Activated gamma-delta T cell (primary cell): ENCODE measurements around the gene AKAP17A.
"Not testable (repeated sequence)": the region's sequence is repeated elsewhere in the genome, so short reads cannot be mapped to it uniquely, and the experiment has no call there.

Experiments used
- DNase-seq: peaks from one replicate; lab custom pipeline; 2025; lab: John Stamatoyannopoulos, UW
- total RNA-seq, 2 donors: gene quantifications; one replicate each; lab custom pipeline; 2026; lab: John Stamatoyannopoulos, UW

AKAP17A gene, protein sequence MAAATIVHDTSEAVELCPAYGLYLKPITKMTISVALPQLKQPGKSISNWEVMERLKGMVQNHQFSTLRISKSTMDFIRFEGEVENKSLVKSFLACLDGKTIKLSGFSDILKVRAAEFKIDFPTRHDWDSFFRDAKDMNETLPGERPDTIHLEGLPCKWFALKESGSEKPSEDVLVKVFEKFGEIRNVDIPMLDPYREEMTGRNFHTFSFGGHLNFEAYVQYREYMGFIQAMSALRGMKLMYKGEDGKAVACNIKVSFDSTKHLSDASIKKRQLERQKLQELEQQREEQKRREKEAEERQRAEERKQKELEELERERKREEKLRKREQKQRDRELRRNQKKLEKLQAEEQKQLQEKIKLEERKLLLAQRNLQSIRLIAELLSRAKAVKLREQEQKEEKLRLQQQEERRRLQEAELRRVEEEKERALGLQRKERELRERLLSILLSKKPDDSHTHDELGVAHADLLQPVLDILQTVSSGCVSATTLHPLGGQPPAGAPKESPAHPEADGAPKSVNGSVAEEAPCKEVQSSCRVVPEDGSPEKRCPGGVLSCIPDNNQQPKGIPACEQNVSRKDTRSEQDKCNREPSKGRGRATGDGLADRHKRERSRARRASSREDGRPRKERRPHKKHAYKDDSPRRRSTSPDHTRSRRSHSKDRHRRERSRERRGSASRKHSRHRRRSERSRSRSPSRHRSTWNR
- 264 to 306 reads per million in 2 donors for total RNA-seq

DNA sequence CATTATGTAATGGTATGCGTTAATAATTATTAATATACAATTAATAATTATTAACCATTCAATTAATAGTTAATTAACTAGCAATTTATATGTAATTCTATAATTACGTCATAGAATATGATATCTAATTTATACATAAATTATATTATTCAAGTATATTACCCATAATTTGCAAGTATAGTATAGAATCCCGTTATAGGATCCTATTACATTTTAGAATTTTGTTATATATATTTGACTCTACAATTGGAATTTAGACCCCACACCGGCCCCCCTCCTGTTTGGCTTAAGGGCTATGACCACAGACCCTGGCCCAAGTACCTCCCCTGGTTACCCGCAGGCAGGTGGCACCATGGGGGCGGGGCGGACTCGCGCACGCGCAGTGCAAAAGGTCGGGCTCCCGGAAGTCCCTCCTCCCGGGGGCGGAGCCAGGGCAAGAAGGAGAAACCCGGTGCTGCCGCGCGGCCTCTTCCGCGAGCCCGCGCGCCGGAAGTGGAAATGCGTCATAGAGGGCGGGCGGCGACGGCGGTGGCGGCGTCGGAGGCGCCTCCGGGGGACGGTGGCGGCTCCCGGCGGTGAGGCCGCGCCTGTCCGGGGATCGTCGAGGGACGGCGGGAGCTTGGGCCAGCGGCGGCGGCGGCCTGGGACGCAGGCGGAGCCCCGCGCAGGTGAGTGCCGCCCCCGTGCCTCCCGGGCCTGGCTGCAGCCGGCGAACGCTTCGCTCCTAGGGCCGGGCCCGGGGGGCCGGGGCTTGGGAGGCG lies at the start of gene AKAP17A:
AKAP17A (plus strand) TSS at position 503 of the 761 bp plus-strand sequence. CDS start 1,859 bp downstream, outside the sequence.
- peak; percentile 88 for DNase-seq

DNA sequence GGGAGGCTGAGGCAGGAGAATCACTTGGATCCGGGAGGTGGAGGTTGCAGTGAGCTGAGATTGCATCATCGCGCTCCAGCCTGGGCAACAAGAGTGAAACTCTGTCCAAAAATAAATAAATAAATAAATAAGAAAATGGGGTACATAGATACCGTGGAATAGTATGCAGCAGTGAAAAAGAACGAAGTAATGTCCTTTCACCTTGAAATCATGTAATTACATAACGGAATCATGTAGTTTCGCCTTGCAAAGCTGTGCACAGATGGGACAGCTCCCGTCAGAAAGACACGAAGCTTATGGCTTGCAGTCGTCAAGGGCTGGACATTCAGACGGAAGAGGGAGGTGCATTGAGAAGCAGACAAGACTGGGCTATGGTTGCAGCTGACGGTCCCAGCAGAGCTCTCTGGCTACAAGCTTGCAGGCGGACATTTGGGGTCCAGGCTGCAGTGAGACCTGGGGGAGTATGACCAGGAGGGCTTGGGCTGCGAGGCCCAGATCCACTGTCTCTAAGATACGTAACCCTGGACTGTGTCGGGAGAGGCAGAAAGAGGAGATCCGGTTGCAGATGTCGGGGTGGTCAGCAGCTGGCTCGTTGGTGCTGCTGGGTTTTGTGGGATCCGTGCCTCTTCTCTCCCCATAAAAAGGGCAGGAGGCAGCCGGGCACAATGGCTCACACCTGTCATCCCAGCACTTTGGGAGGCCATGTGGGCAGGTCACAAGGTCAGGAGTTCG lies 48.2 kb upstream of the AKAP17A start:
- DNase-seq, result no peak

DNA sequence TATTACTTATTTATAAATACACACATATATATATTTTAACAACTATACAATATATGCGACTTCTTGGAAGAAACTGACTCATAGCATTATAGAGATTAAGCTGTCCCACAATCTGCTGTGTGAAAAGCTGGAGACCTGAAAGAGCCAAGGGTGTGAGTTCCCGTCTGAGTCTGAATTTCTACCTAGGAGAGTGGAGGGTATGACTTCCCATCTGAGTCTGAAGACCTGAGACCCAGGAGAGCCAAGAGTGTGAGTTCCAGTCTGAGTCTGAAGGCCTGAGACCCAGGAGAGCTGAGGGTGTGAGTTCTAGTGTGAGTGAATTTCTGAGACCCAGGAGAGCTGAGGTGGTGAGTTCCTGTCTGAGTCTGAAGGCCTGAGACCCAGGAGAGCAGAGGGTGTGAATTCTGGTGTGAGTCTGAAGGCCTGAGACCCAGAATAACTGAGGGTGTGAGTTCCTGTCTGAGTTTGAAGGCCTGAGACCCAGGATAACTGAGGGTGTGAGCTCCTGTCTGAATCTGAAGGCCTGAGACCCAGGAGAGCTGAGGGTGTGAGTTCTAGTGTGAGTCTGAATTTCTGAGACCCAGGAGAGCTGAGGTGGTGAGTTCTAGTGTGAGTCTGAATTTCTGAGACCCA lies 45.5 kb upstream of the AKAP17A start:
- DNase-seq, result no peak

DNA sequence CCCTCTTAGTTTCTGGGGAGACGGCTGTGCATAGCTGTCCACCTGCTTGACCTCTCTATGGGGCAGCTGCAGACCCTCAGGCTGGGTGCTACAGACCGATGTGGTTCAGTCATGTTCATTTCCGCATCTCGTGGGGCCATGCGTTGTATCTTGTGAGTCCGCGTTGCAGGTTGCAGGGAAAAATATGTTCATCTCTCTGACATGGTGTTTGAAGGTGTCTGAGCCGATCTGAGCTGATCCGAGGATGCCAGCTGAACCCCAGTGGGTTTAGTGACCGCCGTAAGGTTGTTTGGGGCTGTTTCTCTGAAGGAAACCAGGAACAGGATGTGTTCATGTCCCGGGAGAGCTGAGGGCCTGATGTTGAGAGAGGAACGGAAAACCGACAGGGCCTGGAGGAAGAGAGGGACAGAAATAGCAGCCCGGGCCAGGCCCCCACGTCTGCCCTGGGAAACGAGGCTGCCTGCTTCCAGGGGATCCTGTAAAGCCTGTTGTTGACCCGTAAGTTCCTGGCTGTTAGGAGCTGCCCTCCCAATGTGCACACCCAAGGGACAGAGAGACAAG lies 44.6 kb upstream of the AKAP17A start:
- DNase-seq, result no peak

DNA sequence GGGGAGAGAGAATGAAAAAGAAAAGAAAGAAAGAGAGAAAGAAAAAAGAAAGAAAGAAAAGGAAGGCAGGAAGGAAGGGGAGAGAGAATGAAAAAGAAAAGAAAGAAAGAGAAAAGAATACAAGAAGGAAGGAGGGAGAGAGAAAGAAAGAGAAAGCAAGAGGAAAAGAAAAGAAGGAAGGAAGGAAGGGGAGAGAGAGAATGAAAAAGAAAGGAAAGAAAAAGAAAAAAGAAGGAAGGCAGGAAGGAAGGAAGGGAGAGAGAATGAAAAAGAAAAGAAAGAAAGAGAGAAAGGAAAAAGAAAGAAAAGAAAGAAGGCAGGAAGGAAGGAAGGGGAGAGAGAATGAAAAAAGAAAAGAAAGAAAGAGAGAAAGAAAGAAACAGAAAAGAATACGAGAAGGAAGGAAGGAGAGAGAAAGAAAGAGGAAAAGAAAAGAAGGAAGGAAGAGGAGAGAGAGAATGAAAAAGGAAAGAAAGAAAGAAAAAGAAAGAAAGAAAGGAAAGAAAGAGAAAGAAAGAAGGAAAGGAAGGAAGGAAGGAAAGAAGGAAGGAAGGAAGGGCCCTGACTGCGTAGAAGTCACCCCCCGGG lies 39.4 kb upstream of the AKAP17A start:
- DNase-seq, result no peak

DNA sequence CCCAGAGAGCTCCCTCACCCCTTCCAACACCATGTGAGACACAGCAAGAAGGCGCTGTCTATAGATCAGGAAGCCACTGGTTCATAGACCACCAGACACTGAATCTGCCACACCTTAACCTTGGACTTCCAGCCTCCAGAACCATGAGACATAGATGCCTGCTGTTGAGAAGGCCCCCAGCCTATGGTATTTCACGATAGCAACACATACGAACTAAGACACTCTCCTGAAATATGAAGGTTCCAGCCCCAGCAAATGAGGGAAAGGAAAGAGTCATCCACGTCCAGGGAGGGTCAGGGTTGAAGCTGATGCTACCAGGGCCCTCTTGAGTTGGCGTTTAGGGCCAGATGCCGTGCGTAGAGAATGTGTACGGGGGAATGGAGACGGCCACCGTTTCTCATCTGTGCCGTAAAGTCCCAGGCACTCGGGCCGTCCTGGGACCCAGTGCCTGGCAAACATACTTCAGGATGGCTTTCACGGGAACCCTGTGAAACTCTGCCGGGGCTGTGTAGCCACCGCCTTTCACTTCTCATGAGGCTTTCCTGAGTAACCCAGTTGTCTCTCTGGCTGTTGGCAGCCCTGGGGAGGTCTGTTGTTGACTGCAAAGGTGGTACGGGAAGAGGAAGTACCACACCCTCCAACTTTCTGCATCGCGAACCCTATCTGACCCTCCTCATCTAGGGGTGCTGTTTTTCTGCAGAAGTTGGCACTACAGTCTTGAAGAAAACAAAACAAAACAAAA lies 36.8 kb upstream of the AKAP17A start:
- no peak for DNase-seq

DNA sequence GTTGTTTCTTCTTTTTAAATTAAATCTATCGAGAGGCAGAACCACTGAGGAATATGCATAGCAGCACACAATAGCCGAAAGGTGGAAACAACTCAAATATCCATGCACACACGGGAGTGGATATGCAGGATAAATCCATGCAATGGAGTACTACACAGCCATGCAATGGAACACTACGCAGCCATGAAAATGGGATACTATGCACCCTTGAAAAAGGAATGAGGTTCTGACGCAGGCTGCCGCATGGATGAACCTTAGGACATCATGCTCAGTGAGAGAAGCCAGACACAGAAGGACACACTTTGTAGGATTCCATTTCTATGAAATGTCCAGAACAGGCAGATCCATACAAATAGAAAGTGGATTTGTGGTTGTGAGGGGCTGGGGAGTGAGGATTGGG lies 36.0 kb upstream of the AKAP17A start:
- DNase-seq, result no peak

DNA sequence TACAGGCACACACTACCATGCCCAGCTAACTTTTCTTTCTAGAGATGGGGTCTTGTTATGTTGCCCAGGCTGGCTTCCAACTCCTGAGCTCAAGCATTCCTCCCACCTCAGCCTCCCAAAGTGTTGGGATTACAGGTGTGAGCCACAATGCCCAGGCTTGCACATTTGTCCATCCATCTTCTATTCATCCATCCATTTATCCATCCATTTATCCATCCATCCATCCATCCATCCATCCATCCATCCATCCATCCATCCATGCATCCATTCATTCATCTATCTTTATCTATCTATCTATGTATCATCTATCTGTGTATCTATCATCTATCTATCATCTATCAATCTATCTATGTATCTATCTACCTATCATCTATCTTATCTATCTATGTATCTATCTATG lies 34.0 kb upstream of the AKAP17A start:
- not testable (repeated sequence) for DNase-seq

DNA sequence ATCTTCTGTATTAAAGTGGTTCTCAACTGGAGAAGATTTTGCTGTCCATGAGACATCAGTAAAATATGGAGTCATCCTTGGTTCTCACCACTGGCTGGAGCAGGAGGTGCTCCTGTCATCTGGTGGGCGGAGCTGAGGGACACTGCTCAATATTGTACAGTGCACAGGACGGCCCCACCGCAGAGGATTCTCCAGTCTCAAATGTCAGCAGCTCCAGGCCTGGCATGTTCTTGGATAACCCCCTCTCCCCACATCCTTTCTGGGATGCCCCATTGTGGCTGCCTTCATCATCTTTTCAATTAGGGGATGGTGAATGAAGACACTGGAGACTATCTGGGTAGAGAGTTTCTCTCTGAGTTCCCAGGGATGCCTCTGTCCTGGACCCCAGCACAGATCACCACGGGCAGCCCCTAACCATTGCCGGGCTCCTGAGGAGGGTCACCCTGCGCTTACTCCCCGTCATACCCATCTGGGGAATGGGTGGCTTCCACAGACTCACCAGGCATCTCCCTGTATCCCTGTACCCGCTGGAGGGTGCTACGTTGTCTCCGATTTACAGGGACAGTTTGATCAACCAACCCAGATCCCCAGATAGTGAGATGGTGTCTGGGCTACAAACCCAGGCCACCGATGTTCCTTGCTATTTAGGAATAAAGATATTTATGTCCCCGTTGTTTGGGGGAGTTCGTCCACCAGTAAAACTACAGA lies 32.5 kb upstream of the AKAP17A start:
- no peak for DNase-seq

DNA sequence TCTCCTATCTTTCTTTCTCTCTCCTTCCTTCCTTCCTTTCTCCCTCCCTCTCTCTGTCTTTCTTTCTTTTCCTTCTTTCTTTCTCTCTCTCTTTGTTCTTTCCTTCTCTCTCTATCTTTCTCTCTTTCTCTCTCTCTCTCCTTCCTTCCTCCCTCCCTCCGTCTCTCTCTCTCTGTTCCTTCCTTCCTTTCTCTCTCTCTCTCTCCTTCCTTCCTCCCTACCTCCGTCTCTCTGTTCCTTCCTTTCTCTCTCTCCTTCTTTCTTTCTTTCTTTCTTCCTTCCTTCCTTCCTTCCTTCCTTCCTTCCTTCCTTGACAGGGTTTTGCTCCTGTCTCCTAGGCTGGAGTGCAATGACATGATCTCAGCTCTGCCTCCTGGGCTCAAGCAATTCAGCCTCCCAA lies 30.2 kb upstream of the AKAP17A start:
- no peak for DNase-seq

DNA sequence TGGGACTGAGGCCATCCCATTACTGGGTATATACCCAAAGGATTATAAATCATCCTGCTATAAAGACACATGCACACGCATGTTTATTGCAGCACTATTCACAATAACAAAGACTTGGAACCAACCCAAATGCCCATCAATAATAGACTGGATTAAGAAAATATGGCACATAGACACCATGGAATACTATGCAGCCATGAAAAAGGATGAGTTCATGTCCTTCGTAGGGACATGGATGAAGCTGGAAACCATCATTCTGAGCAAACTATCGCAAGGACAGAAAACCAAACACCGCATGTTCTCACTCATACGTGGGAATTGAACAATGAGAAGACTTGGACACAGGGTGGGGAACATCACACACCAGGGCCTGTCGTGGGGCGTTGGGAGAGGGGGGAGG lies 27.3 kb upstream of the AKAP17A start:
- not testable (repeated sequence) for DNase-seq

DNA sequence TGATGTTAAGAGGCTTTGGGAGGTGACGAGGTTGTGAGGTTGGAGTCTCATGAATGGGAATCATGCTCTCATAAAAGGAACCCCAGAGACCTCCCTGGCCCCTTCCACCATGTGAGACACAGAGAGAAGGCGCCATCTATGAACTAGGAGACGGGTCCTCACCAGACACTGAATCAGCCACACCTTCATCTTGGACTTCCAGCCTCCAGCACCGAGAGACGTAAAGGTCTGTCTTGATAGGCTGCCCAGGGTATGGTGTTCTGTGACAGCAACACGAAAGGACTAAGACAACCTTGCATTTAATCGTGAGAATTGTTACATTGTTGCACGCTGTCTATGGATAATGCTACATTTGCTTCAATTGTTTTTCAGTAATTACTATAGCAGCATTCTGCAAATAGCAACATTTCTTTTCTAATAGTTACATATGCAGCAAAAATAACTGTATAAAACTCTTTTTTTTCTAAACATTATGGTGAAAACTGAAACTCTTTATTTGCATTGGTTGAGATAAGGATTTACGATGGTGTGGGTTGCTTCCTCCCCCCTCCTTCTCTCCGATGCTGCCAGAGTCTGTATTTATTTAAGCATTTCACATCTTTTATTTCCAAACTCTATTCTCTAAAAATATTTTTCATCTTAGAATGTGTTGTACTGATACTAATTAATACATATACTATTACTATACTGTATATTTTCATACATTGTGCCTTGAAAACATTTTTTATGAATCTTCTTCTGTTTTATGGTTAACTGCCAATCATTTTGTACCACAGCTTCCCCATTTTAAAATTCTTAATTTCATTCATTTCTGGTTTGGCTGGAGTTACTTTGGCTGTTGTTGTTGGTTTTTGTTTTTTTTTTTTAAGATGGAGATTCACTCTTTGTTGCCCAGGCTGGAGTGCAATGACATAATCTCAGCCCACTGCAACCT lies 26.4 kb upstream of the AKAP17A start:
- no peak for DNase-seq

DNA sequence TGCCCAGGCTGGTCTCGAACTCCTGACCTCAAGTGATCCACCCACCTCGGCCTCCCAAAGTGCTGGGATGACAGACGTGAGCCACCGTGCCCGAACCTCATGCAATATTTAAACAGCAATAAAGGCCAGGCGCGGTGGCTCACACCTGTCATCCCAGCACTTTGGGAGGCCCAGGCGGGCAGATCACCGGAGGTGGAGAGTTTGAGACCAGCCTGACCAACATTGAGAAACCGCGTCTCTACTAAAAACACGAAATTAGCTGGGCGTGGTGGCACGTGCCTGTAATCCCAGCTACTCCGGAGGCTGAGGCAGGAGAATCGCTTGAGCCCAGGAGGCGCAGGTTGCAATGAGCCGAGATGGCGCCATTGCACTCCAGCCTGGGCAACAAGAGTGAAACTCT lies 17.2 kb upstream of the AKAP17A start:
- DNase-seq, result not testable (repeated sequence)

DNA sequence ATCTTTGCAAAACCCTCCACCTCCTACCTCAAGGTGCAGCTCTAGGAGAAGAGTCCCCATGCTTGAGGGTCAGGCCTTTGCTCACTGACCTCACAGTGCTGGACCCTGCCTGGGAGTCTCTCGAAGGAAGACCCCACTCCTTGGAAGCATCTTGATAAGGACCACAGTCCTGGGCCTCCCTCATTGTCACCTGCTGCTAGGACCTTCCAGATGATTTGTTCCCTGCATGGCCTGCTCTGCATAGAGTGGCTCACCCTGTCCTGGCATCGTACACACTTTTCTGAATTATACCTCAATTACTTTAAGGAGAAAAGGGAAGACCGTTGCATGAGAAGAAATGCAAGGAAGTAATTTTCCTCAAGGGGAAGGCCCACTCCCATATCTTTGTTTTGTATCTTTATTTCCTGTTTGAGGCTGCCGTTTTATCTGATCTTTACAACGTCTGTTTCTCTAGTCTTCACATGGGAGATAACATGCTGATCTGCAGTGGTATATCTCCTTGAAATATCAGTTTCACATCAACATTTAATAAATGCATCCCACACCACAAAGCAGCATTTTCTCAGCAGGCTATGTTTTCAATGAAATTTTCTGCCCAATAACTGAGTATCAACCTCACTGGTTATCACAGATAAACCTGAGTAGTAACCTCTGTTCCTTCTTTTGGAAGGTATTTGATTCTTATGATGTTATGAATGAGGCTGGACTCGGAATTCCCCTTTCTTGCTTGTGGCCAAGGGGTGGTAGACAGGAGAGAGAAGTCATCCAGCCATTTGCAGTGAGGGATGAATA lies 15.0 kb upstream of the AKAP17A start:
- DNase-seq, result no peak

DNA sequence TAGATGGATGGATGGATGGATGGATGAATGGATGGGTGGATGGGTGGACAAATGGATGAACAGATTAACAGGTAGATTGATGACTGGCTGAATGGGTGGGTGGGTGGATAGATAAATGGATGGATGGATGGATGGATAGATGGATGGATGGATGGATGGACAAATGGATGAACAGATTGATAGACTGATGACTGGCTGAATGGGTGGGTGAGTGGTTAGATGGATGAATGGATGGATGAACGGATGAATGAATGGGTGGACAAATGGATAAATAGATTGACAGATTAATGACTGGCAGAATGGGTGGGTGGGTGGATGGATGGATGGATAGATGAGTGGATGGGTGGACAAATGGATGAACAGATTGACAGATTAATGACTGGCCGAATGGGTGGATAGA lies 13.6 kb upstream of the AKAP17A start:
- no peak for DNase-seq

DNA sequence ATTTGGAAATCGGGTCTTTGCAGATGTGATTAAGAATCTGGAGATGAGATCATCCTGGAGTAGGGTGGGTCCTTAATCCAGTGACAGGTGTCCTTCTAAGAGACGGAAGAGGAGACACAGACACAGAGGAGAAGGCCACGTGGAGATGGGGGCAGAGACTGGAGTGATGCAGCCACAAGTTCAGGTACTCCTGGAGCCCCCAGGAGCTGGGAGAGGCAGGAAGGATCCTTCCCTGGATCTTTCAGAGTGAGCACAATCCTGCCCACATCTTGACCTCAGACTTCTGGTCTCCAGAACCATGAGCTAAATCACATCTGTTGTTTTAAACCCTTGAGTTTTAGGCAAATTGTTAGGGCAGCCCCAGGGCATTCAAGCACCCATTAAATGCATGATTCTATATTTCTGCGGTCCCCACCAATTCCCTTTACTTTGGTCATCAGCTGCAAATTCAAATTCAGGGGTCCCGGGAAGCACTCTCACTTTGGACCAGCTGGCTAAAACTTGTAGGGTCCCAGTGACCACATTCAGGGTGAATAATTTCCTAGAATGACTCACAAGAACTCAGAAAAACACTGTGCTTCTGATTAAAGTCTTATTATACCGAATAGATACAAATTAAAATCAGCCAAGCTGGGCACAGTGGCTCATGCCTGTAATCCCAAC lies 12.8 kb upstream of the AKAP17A start:
- no peak for DNase-seq

DNA sequence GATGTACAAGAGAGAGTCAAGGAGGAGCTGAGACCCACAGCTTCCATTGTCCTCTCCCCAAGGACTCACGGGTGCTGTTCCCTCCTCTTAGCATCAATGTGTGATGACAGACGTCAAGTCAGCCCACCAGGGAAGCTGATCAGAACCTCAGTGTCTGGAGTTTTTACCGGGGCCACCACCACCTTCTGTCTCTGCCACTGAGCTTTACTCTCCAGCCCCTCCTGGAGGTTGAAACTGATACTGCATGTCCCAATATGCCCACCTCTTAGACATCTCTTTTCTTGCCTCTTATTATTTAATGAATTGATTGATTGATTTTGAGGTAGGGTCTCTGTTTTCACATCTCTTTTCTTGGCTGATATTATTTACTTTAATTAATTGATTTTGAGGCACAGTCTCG lies 10.3 kb upstream of the AKAP17A start:
- no peak for DNase-seq
